Stimulated activated CD8-positive, alpha-beta memory T cell treated with anti-CD3 and anti-CD28 coated beads, Interleukin-2, amount 100 ng/mL, for 1 hour (primary cell): ENCODE results near the gene BCL6B.
"Not testable (repeated sequence)": the region's sequence is repeated elsewhere in the genome, so short reads cannot be mapped to it uniquely, and the experiment has no call there.

Experiments used
- DNase-seq, 2 donors: peaks; one replicate each; pipeline ENCODE4 v3.0.0-alpha.2; 2020; ENCODE audit warnings: low read depth in 2 of 2

The BCL6B gene

GRCh38 chr17:7022781-7023571, at the start of gene BCL6B:
TSS of gene BCL6B (plus strand) at chr17:7023050. CDS start at chr17:7023672, 622 bp downstream.
- no peak for DNase-seq

GRCh38 chr17:6979440-6979839, 43.4 kb upstream of the BCL6B start:
- DNase-seq, result not testable (repeated sequence)

GRCh38 chr17:6981426-6981825, 41.4 kb upstream of the BCL6B start:
- no peak for DNase-seq

GRCh38 chr17:6985266-6985665, 37.6 kb upstream of the BCL6B start:
- no peak for DNase-seq

- DNase-seq, result no peak
Observed at GRCh38 chr17:6986676-6987075, 36.2 kb upstream of the BCL6B start.

GRCh38 chr17:6989779-6990178, 33.1 kb upstream of the BCL6B start:
- no peak for DNase-seq

- not testable (repeated sequence) for DNase-seq
Observed at GRCh38 chr17:6993613-6994056, 29.2 kb upstream of the BCL6B start.

- DNase-seq, result no peak
Observed at GRCh38 chr17:6994118-6994598, 28.7 kb upstream of the BCL6B start.

GRCh38 chr17:6994666-6995256, 28.1 kb upstream of the BCL6B start:
- no peak for DNase-seq

GRCh38 chr17:6995500-6996255, 27.2 kb upstream of the BCL6B start, which contains the start of gene ALOX12:
TSS of gene ALOX12 (plus strand) at chr17:6996049. CDS start at chr17:6996118, 69 bp downstream.
- DNase-seq, result no peak

GRCh38 chr17:6996256-6997011, 26.4 kb upstream of the BCL6B start:
- DNase-seq, result no peak

- DNase-seq, result no peak
Observed at GRCh38 chr17:6997171-6997570, 25.7 kb upstream of the BCL6B start.

GRCh38 chr17:6998855-6999508, 23.9 kb upstream of the BCL6B start:
- no peak for DNase-seq

GRCh38 chr17:7001318-7001961, 21.4 kb upstream of the BCL6B start:
- no peak for DNase-seq

- DNase-seq, result no peak
Observed at GRCh38 chr17:7002288-7003047, 20.4 kb upstream of the BCL6B start.

GRCh38 chr17:7003745-7004144, 19.1 kb upstream of the BCL6B start:
- DNase-seq, result no peak

GRCh38 chr17:7004398-7005253, 18.2 kb upstream of the BCL6B start:
- DNase-seq, result no peak

GRCh38 chr17:7005716-7006115, 17.1 kb upstream of the BCL6B start:
- DNase-seq, result no peak

GRCh38 chr17:7007143-7007542, 15.7 kb upstream of the BCL6B start:
- DNase-seq, result no peak
